Spleen (tissue), 7 donors: ENCODE results near the gene PLCH2.

ENCODE experiments used
- POLR2A ChIP-seq, 3 donors: fragments of 450-650 bp; IDR thresholded peaks; one replicate each; pipeline ENCODE4 v1.5.1; 2017; ENCODE audit warnings: antibody characterized with exemption in 3 of 3, mild to moderate bottlenecking in 1 of 3
- POLR2AphosphoS5 ChIP-seq, 3 donors: sonication (generic); formaldehyde crosslinking; IDR thresholded peaks; one replicate each; pipeline ENCODE4 v1.5.1; 2017; ENCODE audit warnings: antibody characterized with exemption in 3 of 3
- TF ChIP-seq, protein P1 (sequence below), 11 experiments: fragments of 200-600 bp in 7 of 11; fragments of 450-650 bp in 4 of 11; sonication (generic) in 4 of 11; IDR thresholded peaks in 8 of 11; conservative IDR thresholded peaks in 3 of 11; 1 replicate in 7 of 11; 2 replicates in 4 of 11; pipeline versions ENCODE4 v1.4.0 to v1.8.0; 2016 to 2021; ENCODE audit warnings: antibody characterized with exemption in 11 of 11, inconsistent platforms in 4 of 11, mild to moderate bottlenecking in 1 of 11
- donor health status: DM: no; HTN: no; CAD: no; lungs with moderate emphysema.
- donor health status: DM: no; HTN: no; CAD: no.
- donor health status: DM: no; HTN: no; CAD: no.

DNA sequence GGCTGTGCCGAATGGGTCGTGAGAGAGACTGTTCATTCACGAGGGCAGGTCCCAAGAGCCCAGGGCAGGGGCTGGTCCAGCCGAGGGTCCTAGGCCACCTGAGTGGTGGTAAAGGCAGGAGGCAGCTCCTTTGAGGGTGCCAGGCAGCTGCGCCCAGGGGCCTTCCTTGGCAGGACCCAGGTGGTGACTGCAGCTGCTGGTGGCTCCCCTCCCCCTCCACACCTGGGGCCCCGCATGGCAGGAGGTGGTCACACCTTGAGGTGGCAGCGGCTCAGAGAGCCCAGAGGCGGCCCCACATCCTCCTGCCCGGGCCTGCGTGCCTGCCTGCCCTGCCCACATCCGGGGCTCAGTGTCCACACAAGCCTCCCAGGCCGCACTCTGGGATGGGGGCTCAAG is 9.8 kb upstream of the PLCH2 start:
- TF ChIP-seq, protein P1, sequence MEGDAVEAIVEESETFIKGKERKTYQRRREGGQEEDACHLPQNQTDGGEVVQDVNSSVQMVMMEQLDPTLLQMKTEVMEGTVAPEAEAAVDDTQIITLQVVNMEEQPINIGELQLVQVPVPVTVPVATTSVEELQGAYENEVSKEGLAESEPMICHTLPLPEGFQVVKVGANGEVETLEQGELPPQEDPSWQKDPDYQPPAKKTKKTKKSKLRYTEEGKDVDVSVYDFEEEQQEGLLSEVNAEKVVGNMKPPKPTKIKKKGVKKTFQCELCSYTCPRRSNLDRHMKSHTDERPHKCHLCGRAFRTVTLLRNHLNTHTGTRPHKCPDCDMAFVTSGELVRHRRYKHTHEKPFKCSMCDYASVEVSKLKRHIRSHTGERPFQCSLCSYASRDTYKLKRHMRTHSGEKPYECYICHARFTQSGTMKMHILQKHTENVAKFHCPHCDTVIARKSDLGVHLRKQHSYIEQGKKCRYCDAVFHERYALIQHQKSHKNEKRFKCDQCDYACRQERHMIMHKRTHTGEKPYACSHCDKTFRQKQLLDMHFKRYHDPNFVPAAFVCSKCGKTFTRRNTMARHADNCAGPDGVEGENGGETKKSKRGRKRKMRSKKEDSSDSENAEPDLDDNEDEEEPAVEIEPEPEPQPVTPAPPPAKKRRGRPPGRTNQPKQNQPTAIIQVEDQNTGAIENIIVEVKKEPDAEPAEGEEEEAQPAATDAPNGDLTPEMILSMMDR (IDR thresholded peaks at IDR 0.05 in 8 of 11, conservative IDR thresholded peaks at IDR 0.05 in 3 of 11): no peak
- no peak for TF ChIP-seq POLR2A (IDR thresholded peaks at IDR 0.05)
- TF ChIP-seq POLR2AphosphoS5 (IDR thresholded peaks at IDR 0.05): no peak
